GM11168 (cell line): Measurements from ENCODE around the gene DCST1.
"Not testable (repeated sequence)": the region's sequence is repeated elsewhere in the genome, so short reads cannot be mapped to it uniquely, and the experiment has no call there.

Source experiments
- in situ Hi-C: fragments of 300-500 bp; cut with MboI; formaldehyde crosslinking; loops from one replicate; pipeline ENCODE4 v1.12.0; 2022; ENCODE audit warnings: low sequenced_read_pairs; ENCODE audit not compliant: unreplicated experiment

Gene DCST1, protein sequence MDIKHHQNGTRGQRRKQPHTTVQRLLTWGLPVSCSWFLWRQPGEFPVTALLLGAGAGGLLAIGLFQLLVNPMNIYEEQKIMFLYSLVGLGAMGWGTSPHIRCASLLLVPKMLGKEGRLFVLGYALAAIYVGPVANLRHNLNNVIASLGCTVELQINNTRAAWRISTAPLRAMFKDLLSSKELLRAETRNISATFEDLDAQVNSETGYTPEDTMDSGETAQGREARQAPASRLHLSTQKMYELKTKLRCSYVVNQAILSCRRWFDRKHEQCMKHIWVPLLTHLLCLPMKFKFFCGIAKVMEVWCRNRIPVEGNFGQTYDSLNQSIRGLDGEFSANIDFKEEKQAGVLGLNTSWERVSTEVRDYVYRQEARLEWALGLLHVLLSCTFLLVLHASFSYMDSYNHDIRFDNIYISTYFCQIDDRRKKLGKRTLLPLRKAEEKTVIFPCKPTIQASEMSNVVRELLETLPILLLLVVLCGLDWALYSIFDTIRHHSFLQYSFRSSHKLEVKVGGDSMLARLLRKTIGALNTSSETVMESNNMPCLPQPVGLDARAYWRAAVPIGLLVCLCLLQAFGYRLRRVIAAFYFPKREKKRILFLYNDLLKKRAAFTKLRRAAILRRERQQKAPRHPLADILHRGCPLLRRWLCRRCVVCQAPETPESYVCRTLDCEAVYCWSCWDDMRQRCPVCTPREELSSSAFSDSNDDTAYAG

DNA sequence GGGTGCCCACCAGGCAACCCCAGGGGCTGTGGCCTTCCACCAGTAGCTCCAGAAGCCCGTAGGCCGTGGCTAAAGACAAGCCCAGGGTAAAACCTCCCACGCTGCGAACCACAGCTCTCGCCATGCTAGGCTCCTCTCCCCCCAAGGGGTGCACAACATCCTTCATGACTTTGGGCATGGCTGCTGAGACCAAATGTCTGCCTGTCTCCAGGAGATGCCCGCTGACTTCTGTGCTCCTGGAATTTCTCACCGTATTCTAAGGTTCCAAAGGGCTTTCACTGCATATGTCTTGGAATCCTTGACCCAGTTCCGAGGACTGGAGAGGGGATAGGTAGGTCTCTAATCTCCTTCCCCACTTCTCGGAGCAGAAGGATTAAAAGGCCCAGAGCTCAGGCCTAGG is at the start of gene DCST1, which contains the start of gene DCST2:
DCST1 (plus strand) TSS at position 301 of the 400 bp plus-strand sequence. CDS start 213 bp downstream, outside the sequence.
DCST2 (minus strand) TSS at position 258 of the 400 bp plus-strand sequence; CDS start at position 178, 80 bp downstream.
- in situ Hi-C loops: no loop called here

DNA sequence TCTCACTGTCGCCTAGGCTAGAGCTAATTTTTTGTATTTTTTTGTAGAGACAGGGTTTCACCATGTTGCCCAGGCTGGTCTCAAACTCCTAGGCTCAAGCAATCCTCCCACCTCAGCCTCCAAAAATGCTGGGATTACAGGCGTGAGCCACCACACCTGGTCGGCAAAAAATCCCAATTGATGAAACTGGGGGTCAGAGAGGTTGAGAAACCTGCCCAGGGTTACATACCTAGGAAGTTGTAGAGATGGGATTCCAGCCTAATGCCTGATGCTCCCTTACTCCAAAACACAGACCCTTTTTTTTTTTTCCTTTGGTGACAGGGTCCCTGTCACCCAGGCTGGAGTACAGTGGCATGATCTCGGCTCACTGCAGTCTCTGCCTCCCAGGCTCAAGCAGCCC is 46.9 kb upstream of the DCST1 start:
- in situ Hi-C loops: not testable (repeated sequence)

DNA sequence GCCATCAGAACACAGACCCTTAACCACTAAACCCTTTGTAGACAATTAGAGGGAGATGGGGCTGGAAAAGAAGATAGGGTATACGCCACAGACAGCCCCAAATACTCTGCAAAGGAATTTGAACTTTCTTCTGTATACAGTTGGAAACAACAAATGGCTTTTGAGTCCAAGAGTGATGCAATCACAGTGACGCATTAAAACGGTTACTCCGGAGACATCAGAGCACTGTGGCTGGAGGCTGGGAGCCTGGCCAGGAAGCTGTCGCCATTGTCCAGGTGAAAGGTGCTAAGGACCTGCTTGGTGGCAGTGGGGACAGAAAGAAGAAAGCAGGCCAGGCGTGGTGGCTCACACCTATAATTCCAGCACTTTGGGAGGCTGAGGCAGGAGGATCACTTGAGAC is 46.3 kb upstream of the DCST1 start:
- in situ Hi-C loops: no loop called here

- in situ Hi-C loops: no loop called here
These were observed 45.3 kb upstream of the DCST1 start for GRCh38 chr1:154988058-154988954.

GRCh38 chr1:154989195-154989860 is 44.3 kb upstream of the DCST1 start:
- in situ Hi-C loops: no loop called here

DNA sequence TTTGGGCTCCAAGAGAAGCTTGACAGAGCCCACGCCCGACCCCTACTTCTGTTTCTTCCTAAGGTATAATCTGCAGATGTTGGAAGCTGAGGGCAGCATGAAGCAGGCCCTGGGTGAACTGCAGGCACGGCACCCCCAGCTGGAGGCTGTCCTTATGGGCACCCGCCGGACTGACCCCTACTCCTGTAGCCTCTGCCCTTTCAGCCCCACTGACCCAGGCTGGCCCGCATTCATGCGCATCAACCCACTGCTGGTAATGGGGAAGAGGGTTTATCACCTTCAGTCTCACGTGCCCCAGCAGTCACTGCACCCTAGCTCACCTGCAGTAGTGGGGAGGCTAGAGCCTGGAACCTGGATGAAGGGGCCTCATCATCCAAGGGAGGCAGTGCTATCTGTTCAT is 43.3 kb upstream of the DCST1 start:
- in situ Hi-C loops: no loop called here

- in situ Hi-C loops: no loop called here
These were observed 40.7 kb upstream of the DCST1 start for GRCh38 chr1:154992721-154993571.

GRCh38 chr1:154993572-154994268 is 39.9 kb upstream of the DCST1 start, which contains the start of gene LENEP:
TSS of gene LENEP (plus strand) at chr1:154993586. CDS start at chr1:154993608, 22 bp downstream.
- in situ Hi-C loops: no loop called here

DNA sequence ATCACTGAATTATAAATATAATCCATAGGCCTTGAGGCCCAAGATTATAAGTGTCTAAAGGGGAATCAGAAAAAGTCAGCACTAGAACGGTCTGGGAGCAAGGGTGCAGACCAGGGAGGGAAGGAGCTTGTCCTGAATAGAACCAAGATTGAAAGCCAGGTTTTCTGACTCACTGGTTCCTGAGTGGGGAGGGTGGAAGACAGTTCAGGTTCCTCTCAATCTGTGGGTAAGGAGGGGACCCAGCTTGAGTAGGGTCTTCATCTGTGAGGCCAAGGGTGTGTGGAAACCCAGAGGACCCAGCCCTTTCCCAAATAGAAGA is 39.4 kb upstream of the DCST1 start:
- in situ Hi-C loops: no loop called here

DNA sequence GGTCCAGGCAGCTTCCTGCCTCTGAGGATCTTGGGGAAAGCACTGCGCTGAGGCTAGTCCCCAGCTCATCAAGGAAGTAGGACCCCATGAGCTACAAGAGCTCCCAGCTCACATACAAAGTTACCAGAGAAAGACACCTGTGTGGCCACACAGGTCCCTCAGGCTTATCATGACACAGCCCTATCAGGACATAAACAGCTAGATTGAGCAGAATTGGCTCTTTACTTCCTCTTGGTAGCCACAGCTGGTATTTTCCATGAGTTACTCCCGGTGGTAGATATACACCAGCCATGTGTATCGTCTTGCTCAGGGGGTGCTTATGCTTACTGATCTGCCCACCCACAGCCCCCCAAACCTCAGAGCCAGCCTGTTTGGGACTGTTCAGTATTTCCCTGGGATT is 39.0 kb upstream of the DCST1 start:
- in situ Hi-C loops: no loop called here

DNA sequence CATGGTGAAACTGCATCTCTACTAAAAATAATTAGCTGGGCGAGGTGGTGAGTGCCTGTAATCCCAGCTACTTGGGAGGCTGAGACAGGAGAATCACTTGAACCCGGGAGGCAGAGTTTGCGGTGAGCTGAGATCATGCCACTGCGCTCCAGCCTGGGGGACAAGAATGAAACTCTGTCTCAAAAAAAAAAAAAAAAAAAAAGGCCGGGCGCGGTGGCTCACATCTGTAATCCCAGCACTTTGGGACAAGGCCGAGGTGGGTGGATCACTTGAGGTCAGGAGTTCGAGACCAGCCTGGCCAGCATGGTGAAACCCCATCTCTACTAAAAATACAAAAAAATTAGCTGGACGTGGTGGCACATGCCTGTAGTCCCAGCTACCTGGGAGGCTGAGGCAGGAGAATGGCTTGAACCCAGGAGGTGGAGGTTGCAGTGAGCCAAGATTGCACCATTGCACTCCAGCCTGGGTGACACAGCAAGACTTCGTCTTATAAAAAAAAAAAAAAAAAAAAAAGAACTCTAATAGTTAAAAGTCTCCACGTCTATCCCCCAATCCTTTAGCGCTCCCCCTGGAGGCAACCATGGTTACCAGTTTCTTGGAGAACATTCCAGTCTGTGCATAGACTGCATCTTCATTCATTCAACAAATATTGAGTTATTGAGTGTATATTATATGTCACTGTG is 38.2 kb upstream of the DCST1 start:
- in situ Hi-C loops: not testable (repeated sequence)

DNA sequence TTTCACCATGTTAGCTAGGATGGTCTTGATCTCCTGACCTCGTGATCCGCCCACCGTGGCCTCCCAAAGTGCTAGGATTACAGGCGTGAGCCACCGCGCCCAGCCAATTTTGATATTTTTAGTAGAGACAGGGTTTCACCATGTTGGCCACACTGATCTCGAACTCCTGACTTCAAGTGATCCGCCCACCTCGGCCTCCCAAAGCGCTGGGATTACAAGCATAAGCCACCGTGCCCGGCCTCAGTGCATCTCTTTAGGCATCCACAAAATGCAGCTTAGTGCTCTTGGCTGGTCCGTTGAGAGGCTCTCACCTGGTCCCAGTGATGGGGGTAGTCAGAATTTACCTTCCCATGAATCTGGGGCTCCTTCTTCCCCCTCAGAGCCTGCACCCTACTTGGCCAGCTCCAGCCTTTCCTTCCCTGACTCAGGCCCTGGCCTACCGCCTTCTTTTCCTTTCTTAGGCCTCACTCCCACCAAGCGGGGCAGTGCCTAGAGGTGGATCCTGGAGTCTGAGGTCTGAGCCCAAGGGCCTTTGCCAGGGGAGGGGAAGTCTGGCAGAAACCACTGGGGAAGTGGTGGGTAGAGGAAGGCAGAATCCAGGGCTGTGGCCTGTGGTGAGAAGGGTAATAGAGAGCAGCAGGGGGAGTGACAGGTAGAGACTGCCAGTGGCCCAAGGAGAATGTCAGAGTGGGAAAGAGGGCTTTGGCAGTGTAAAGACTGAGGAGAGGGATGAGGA is 36.5 kb upstream of the DCST1 start:
- in situ Hi-C loops: no loop called here

DNA sequence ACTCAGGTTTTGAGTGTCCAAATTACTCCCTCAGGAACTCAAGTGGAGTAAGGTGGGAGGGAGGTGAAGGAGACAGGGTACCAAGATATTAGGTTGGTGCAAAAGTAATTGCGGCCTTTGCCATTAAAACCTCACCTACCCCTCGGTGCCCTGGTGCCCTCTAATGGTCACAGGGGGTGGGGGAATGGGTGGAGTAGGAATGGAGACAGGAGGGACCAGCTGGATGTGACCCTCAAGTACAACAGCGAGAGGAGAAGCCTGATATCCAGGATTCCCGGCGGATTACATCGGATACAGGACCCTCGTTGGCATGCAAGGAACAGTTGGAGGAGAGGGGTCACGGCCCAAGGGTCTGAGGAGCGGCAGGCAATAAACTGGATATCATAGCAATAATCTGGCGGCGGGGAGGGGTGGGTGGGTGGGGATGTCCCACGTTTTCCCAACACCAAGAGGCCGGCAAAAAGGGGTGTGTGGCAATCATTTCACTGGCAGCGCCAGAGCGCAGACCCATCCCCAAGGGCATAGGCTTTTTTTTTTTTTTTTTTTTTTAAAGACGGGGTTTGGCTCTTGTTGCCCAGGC is 35.3 kb upstream of the DCST1 start:
- in situ Hi-C loops: no loop called here

GRCh38 chr1:154998818-154999570 is 34.6 kb upstream of the DCST1 start:
- in situ Hi-C loops: no loop called here

DNA sequence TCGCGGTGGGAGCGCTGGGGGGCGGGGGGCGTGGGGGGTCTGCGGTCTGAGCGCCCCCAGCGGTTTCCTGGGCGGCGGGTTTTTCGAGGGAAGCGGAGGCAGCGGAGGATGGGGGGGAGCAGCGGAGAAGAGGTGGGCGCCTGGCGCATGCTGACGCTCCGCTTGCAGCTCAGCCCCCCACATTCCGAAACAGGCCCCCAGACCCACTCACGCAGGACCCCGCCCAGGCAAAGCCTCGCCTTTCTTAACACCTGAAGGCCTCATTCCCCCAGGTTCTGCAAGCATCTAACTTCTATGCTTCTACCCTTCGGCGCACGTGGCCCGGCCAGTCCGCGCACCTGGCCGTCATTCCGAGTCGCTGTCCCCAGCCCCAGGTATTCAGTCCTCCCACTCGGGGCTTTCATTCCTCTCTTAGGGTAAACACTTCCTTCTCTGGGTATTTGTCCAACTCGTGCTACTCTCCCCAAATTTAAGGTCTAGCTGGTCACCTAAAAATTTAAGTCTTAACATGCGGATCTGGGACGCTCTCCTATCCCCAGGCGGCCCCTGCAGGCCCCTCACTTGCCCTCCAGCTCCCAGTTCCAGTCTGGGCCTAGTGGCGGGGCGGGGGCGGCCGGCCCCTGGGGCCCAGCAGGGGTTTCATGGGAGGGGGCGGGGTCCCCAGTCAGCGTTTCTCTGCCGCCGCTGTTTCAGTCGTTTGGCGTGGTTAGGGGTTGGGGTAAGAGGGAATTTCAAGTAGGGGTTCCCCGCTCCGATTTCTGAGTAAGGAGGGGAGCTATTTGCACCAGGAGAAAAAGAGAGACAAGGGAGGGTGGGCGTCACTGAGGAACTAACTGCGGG is 33.8 kb upstream of the DCST1 start:
- in situ Hi-C loops: no loop called here

DNA sequence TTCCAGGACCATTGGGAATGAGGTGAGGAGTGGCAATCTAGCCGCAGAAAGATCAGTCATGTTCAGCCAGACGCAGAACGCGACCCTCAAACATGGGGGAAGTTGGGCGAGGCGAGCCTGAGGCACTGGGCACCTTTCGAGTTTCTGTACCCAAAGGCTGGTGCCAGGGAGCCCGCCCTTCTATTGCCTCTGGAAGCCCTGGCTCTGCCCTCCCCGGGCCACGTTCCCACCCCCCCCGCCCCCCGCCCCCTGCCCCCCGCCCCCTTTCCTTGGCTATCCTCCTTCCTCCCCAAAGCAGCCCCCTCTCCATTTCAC is 33.3 kb upstream of the DCST1 start:
- in situ Hi-C loops: no loop called here
